Vagina (tissue), 2 donors: ENCODE measurements around the gene TRPV2.

Experiments used
- POLR2AphosphoS5 ChIP-seq, 2 donors: sonication (generic); formaldehyde crosslinking; IDR thresholded peaks; one replicate each; pipeline ENCODE4 v1.9.0; 2017; ENCODE audit warnings: antibody characterized with exemption in 2 of 2, mild to moderate bottlenecking in 2 of 2, low read depth in 1 of 2; ENCODE audit not compliant: insufficient read depth in 1 of 2
- TF ChIP-seq, protein P1 (sequence below), 3 experiments: fragments of 450-650 bp in 2 of 3; fragments of 200-600 bp in 1 of 3; sonication (generic) in 1 of 3; IDR thresholded peaks; one replicate each; pipeline ENCODE4 v1.5.1; 2017 to 2019; ENCODE audit warnings: antibody characterized with exemption in 3 of 3, mild to moderate bottlenecking in 2 of 3, moderate library complexity in 2 of 3

DNA sequence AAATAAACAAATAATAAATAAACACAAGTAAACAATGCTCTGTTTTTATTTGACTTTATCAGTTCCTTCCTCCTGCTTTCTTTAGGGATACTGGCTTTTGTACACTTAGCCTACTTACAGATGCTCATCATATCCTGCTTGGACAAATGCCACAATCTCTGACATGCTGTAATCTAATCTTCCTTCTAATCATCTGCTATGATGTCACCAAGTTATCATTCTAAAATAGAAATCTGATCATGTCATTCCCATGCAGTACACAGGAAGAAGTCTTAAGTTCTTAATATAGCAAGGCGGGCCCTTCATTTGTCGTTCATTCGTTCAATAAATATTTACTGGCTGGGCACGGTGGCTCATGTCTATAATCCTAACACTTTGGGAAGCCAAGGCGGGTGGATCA, 43.6 kb upstream of the TRPV2 start:
- TF ChIP-seq, protein P1, sequence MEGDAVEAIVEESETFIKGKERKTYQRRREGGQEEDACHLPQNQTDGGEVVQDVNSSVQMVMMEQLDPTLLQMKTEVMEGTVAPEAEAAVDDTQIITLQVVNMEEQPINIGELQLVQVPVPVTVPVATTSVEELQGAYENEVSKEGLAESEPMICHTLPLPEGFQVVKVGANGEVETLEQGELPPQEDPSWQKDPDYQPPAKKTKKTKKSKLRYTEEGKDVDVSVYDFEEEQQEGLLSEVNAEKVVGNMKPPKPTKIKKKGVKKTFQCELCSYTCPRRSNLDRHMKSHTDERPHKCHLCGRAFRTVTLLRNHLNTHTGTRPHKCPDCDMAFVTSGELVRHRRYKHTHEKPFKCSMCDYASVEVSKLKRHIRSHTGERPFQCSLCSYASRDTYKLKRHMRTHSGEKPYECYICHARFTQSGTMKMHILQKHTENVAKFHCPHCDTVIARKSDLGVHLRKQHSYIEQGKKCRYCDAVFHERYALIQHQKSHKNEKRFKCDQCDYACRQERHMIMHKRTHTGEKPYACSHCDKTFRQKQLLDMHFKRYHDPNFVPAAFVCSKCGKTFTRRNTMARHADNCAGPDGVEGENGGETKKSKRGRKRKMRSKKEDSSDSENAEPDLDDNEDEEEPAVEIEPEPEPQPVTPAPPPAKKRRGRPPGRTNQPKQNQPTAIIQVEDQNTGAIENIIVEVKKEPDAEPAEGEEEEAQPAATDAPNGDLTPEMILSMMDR (IDR thresholded peaks at IDR 0.05) = no peak
- TF ChIP-seq POLR2AphosphoS5 (IDR thresholded peaks at IDR 0.05; ENCODE audit: insufficient read depth in 1 of 2, low read depth in 1 of 2) = no peak
